Hepatocyte (in vitro differentiated cells): ENCODE data around the gene CDHR2.

Experiments used
- CTCF ChIP-seq: fragments of 200-600 bp; sonication (generic); IDR thresholded peaks from 2 replicates; pipeline ENCODE4 v1.5.1; 2016; ENCODE audit warnings: antibody characterized with exemption, mild to moderate bottlenecking; ENCODE audit not compliant: poor library complexity
- EZH2phosphoT487 ChIP-seq: fragments of 200-600 bp; sonication (generic); IDR thresholded peaks from one replicate; pipeline ENCODE4 v1.6.1; 2018; ENCODE audit warnings: antibody characterized with exemption, mild to moderate bottlenecking, low read depth, moderate library complexity; ENCODE audit not compliant: unreplicated experiment, severe bottlenecking

GRCh38 chr5:176644294-176644693 is 95.2 kb downstream of the CDHR2 start:
- no peak for TF ChIP-seq CTCF
- no peak for TF ChIP-seq EZH2phosphoT487
